ENCODE data around the gene MTM1.

Gene MTM1

GRCh38 chrX:150643958-150644357 is 75.5 kb downstream of the MTM1 start:
- Histone ChIP-seq H3K4me3 (ENCODE audit: low read depth in 1 of 2, low read length in 2 of 2) (no peak overlapping the region), H3K9me3 (ENCODE audit: low read length) (no peaks in the 10 kb centered on the region), H3K9ac (ENCODE audit: low read length) (no peak overlapping the region), H3K36me3 (ENCODE audit: insufficient read depth, low read length) (no peaks in the 10 kb centered on the region), H3K4me1 (ENCODE audit: insufficient read depth, low read length) (no peaks in the 10 kb centered on the region), H3K27ac (ENCODE audit: low read depth, low read length) (no peak overlapping the region), H3K27me3 (ENCODE audit: control insufficient read depth in 1 of 2, insufficient read depth in 2 of 2, low read length in 2 of 2) (no peaks in the 10 kb centered on the region)

- Histone ChIP-seq H3K4me3 (ENCODE audit: low read depth in 1 of 2, low read length in 2 of 2) (no peak overlapping the region), H3K36me3 (ENCODE audit: insufficient read depth, low read length) (no peaks in the 10 kb centered on the region)
These were observed 76.0 kb downstream of the MTM1 start for GRCh38 chrX:150644422-150644821.

GRCh38 chrX:150647331-150647730 is 78.9 kb downstream of the MTM1 start:
- H3K4me3 ChIP-seq (ENCODE audit: low read depth in 1 of 2, low read length in 2 of 2) = no peak overlapping the region
- no peaks in the 10 kb centered on the region for H3K9me3 ChIP-seq (ENCODE audit: low read length)
- H3K27me3 ChIP-seq (ENCODE audit: control insufficient read depth in 1 of 2, insufficient read depth in 2 of 2, low read length in 2 of 2) = no peaks in the 10 kb centered on the region
- no peak overlapping the region for H3K27ac ChIP-seq (ENCODE audit: low read depth, low read length)
- H3K36me3 ChIP-seq (ENCODE audit: insufficient read depth, low read length) = no peaks in the 10 kb centered on the region
- H3K9ac ChIP-seq (ENCODE audit: low read length) = no peak overlapping the region
- H3K4me1 ChIP-seq (ENCODE audit: insufficient read depth, low read length) = no peaks in the 10 kb centered on the region

More at GRCh38 chrX:150644422-150644821, 76.0 kb downstream of the MTM1 start:
- no peaks in the 10 kb centered on the region for H3K9me3 ChIP-seq (ENCODE audit: low read length)
- no peak overlapping the region for H3K27ac ChIP-seq (ENCODE audit: low read depth, low read length)
- H3K27me3 ChIP-seq (ENCODE audit: control insufficient read depth in 1 of 2, insufficient read depth in 2 of 2, low read length in 2 of 2) = no peaks in the 10 kb centered on the region
- H3K9ac ChIP-seq (ENCODE audit: low read length) = no peak overlapping the region
- no peaks in the 10 kb centered on the region for H3K4me1 ChIP-seq (ENCODE audit: insufficient read depth, low read length)

- no peak overlapping the region for H3K4me3 ChIP-seq (ENCODE audit: low read depth in 1 of 2, low read length in 2 of 2)
- H3K4me1 ChIP-seq (ENCODE audit: insufficient read depth, low read length) = no peaks in the 10 kb centered on the region
- H3K9ac ChIP-seq (ENCODE audit: low read length) = no peak overlapping the region
- H3K27ac ChIP-seq (ENCODE audit: low read depth, low read length) = no peak overlapping the region
- H3K36me3 ChIP-seq (ENCODE audit: insufficient read depth, low read length) = no peaks in the 10 kb centered on the region
- no peaks in the 10 kb centered on the region for H3K27me3 ChIP-seq (ENCODE audit: control insufficient read depth in 1 of 2, insufficient read depth in 2 of 2, low read length in 2 of 2)
- H3K9me3 ChIP-seq (ENCODE audit: low read length) = no peaks in the 10 kb centered on the region
These were observed 80.0 kb downstream of the MTM1 start for GRCh38 chrX:150648296-150648940.

GRCh38 chrX:150649096-150649870 is 80.9 kb downstream of the MTM1 start:
- no peaks in the 10 kb centered on the region for H3K4me1 ChIP-seq (ENCODE audit: insufficient read depth, low read length)
- no peak overlapping the region for H3K4me3 ChIP-seq (ENCODE audit: low read depth in 1 of 2, low read length in 2 of 2)
- no peaks in the 10 kb centered on the region for H3K36me3 ChIP-seq (ENCODE audit: insufficient read depth, low read length)
- no peak overlapping the region for H3K9ac ChIP-seq (ENCODE audit: low read length)
- no peaks in the 10 kb centered on the region for H3K27me3 ChIP-seq (ENCODE audit: control insufficient read depth in 1 of 2, insufficient read depth in 2 of 2, low read length in 2 of 2)
- no peaks in the 10 kb centered on the region for H3K9me3 ChIP-seq (ENCODE audit: low read length)
- no peak overlapping the region for H3K27ac ChIP-seq (ENCODE audit: low read depth, low read length)

GRCh38 chrX:150651906-150652305 is 83.5 kb downstream of the MTM1 start:
- H3K4me3 ChIP-seq (ENCODE audit: low read depth in 1 of 2, low read length in 2 of 2) = no peak overlapping the region
- H3K36me3 ChIP-seq (ENCODE audit: insufficient read depth, low read length) = no peaks in the 10 kb centered on the region
- H3K9me3 ChIP-seq (ENCODE audit: low read length) = no peaks in the 10 kb centered on the region
- H3K27ac ChIP-seq (ENCODE audit: low read depth, low read length) = no peak overlapping the region
- H3K9ac ChIP-seq (ENCODE audit: low read length) = no peak overlapping the region
- H3K27me3 ChIP-seq (ENCODE audit: control insufficient read depth in 1 of 2, insufficient read depth in 2 of 2, low read length in 2 of 2) = no peaks in the 10 kb centered on the region
- no peaks in the 10 kb centered on the region for H3K4me1 ChIP-seq (ENCODE audit: insufficient read depth, low read length)

- H3K4me3 ChIP-seq (ENCODE audit: low read depth in 1 of 2, low read length in 2 of 2) = no peak overlapping the region
- H3K9me3 ChIP-seq (ENCODE audit: low read length) = no peaks in the 10 kb centered on the region
- H3K9ac ChIP-seq (ENCODE audit: low read length) = no peak overlapping the region
- H3K36me3 ChIP-seq (ENCODE audit: insufficient read depth, low read length) = no peaks in the 10 kb centered on the region
- H3K4me1 ChIP-seq (ENCODE audit: insufficient read depth, low read length) = no peaks in the 10 kb centered on the region
- no peak overlapping the region for H3K27ac ChIP-seq (ENCODE audit: low read depth, low read length)
- H3K27me3 ChIP-seq (ENCODE audit: control insufficient read depth in 1 of 2, insufficient read depth in 2 of 2, low read length in 2 of 2) = no peaks in the 10 kb centered on the region
These were observed 87.4 kb downstream of the MTM1 start for GRCh38 chrX:150655788-150656187.

GRCh38 chrX:150663073-150663472 is 94.7 kb downstream of the MTM1 start:
- H3K4me1 ChIP-seq (ENCODE audit: insufficient read depth, low read length) = no peaks in the 10 kb centered on the region
- no peaks in the 10 kb centered on the region for H3K27me3 ChIP-seq (ENCODE audit: control insufficient read depth in 1 of 2, insufficient read depth in 2 of 2, low read length in 2 of 2)
- H3K36me3 ChIP-seq (ENCODE audit: insufficient read depth, low read length) = no peaks in the 10 kb centered on the region
- no peaks in the 10 kb centered on the region for H3K9me3 ChIP-seq (ENCODE audit: low read length)
- H3K27ac ChIP-seq (ENCODE audit: low read depth, low read length) = no peak overlapping the region
- H3K9ac ChIP-seq (ENCODE audit: low read length) = no peak overlapping the region
- H3K4me3 ChIP-seq (ENCODE audit: low read depth in 1 of 2, low read length in 2 of 2) = no peak overlapping the region

GRCh38 chrX:150664290-150664689 is 95.9 kb downstream of the MTM1 start:
- Histone ChIP-seq H3K27me3 (ENCODE audit: control insufficient read depth in 1 of 2, insufficient read depth in 2 of 2, low read length in 2 of 2) (no peaks in the 10 kb centered on the region), H3K4me3 (ENCODE audit: low read depth in 1 of 2, low read length in 2 of 2) (no peak overlapping the region), H3K27ac (ENCODE audit: low read depth, low read length) (no peak overlapping the region), H3K9me3 (ENCODE audit: low read length) (no peaks in the 10 kb centered on the region), H3K36me3 (ENCODE audit: insufficient read depth, low read length) (no peaks in the 10 kb centered on the region), H3K9ac (ENCODE audit: low read length) (no peak overlapping the region), H3K4me1 (ENCODE audit: insufficient read depth, low read length) (no peaks in the 10 kb centered on the region)

- Histone ChIP-seq H3K27ac (ENCODE audit: low read depth, low read length) (no peak overlapping the region), H3K36me3 (ENCODE audit: insufficient read depth, low read length) (no peaks in the 10 kb centered on the region), H3K9ac (ENCODE audit: low read length) (no peak overlapping the region), H3K9me3 (ENCODE audit: low read length) (no peaks in the 10 kb centered on the region), H3K27me3 (ENCODE audit: control insufficient read depth in 1 of 2, insufficient read depth in 2 of 2, low read length in 2 of 2) (no peaks in the 10 kb centered on the region), H3K4me1 (ENCODE audit: insufficient read depth, low read length) (no peaks in the 10 kb centered on the region), H3K4me3 (ENCODE audit: low read depth in 1 of 2, low read length in 2 of 2) (no peak overlapping the region)
These were observed 107.8 kb downstream of the MTM1 start for GRCh38 chrX:150676221-150676620.

- H3K9ac ChIP-seq (ENCODE audit: low read length) = no peak overlapping the region
- H3K36me3 ChIP-seq (ENCODE audit: insufficient read depth, low read length) = no peaks in the 10 kb centered on the region
- no peak overlapping the region for H3K27ac ChIP-seq (ENCODE audit: low read depth, low read length)
- no peaks in the 10 kb centered on the region for H3K4me1 ChIP-seq (ENCODE audit: insufficient read depth, low read length)
- H3K9me3 ChIP-seq (ENCODE audit: low read length) = no peaks in the 10 kb centered on the region
- no peak overlapping the region for H3K4me3 ChIP-seq (ENCODE audit: low read depth in 1 of 2, low read length in 2 of 2)
- H3K27me3 ChIP-seq (ENCODE audit: control insufficient read depth in 1 of 2, insufficient read depth in 2 of 2, low read length in 2 of 2) = peaks cover 0 to 3% of the 10 kb centered on the region in 2 donors
These were observed 112.6 kb downstream of the MTM1 start for GRCh38 chrX:150680974-150681373.

- H3K4me1 ChIP-seq (ENCODE audit: insufficient read depth, low read length) = no peaks in the 10 kb centered on the region
- no peaks in the 10 kb centered on the region for H3K36me3 ChIP-seq (ENCODE audit: insufficient read depth, low read length)
- peaks cover 0 to 3% of the 10 kb centered on the region in 2 donors for H3K27me3 ChIP-seq (ENCODE audit: control insufficient read depth in 1 of 2, insufficient read depth in 2 of 2, low read length in 2 of 2)
- H3K27ac ChIP-seq (ENCODE audit: low read depth, low read length) = no peak overlapping the region
- no peak overlapping the region for H3K9ac ChIP-seq (ENCODE audit: low read length)
- no peaks in the 10 kb centered on the region for H3K9me3 ChIP-seq (ENCODE audit: low read length)
- no peak overlapping the region for H3K4me3 ChIP-seq (ENCODE audit: low read depth in 1 of 2, low read length in 2 of 2)
These were observed 114.7 kb downstream of the MTM1 start for GRCh38 chrX:150683112-150683511.

Data from muscle layer of colon (tissue), 2 donors.